K562 (cell line): ENCODE measurements around the gene SLC6A9. TPM values are rescaled to one million over a fixed set of nuclear protein-coding genes. Genes with fewer than 3 reads are reported as not detected.

Experiments used
- ATAC-seq: fragments of 200-7000 bp; cut with Tn5 transposase; 3 replicates; pipeline ENCODE4 v1.9.1; 2020; ENCODE audit warnings: moderate library complexity
- BruUV-seq: library from RNA; stranded (reverse); fragments of 400-500 nt; replicated peaks from 2 replicates; lab custom pipeline; 2021; lab: Mats Ljungman, UMichigan
- CTCF ChIA-PET: fragments of 300-600 bp; formaldehyde crosslinking; extraction: SDS; loops from one replicate; lab custom pipeline; 2021; ENCODE audit warnings: low intra/inter-chr PET ratio; lab: Yijun Ruan, JAX
- POLR2A ChIA-PET: fragments of 300-600, 350-650 bp; sonication (Branson Sonifier 250); formaldehyde crosslinking; extraction: SDS; loops from one replicate; lab custom pipeline; 2021; ENCODE audit warnings: antibody characterized with exemption, inconsistent platforms; lab: Yijun Ruan, JAX
- DNase-seq, 4 experiments: peaks; one replicate each; pipeline versions ENCODE4 v3.0.0 to v3.0.0-alpha.2; 2011 to 2018; ENCODE audit warnings: low spot score in 3 of 4, mixed read lengths in 3 of 4; ENCODE audit errors: extremely low read depth in 1 of 4
- FAIRE-seq: peaks from 2 replicates; lab custom pipeline; 2011; peaks lifted over from hg19 to GRCh38; lab: Jason Lieb, UNC
- H2AFZ ChIP-seq: 2 replicates; pipeline ENCODE4 v1.6.0; 2011; ENCODE audit warnings: low read depth, low read length, control low read depth, inconsistent platforms
- H3K27ac ChIP-seq: fragments of 200-600 bp; 3 replicates; pipeline ENCODE4 v1.8.0; 2011; ENCODE audit warnings: low read depth, mild to moderate bottlenecking, control low read depth, inconsistent platforms, low read length, moderate library complexity, mixed read lengths; ENCODE audit errors: extremely low read depth
- H3K27me3 ChIP-seq, 2 experiments: fragments of 300-600 bp in 1 of 2; 2 replicates in 1 of 2; 3 replicates in 1 of 2; pipeline versions ENCODE4 v1.6.0 to v1.8.0; 2011; ENCODE audit warnings: inconsistent platforms in 2 of 2, low read length in 2 of 2, mild to moderate bottlenecking in 1 of 2, mixed read lengths in 1 of 2, moderate library complexity in 1 of 2; ENCODE audit not compliant: control insufficient read depth in 2 of 2, insufficient read depth in 2 of 2
- H3K36me3 ChIP-seq: fragments of 300-600 bp; 3 replicates; pipeline ENCODE4 v1.8.0; 2011; ENCODE audit warnings: mild to moderate bottlenecking, low read length, inconsistent platforms; ENCODE audit not compliant: control insufficient read depth, insufficient read depth
- H3K4me1 ChIP-seq, 2 experiments: fragments of 200-600 bp in 1 of 2; replicated peaks in 1 of 2; 2 replicates in 1 of 2; 3 replicates in 1 of 2; pipeline versions ENCODE4 v1.5.1 to v1.8.0; 2011; ENCODE audit warnings: inconsistent platforms in 2 of 2, low read length in 2 of 2, mild to moderate bottlenecking in 1 of 2, mixed read lengths in 1 of 2, moderate library complexity in 1 of 2; ENCODE audit not compliant: control insufficient read depth in 2 of 2, insufficient read depth in 2 of 2
- H3K4me2 ChIP-seq: 2 replicates; pipeline ENCODE4 v1.6.1; 2011; ENCODE audit warnings: low read length, control low read depth, inconsistent platforms, mixed read lengths; ENCODE audit not compliant: insufficient read depth
- H3K4me3 ChIP-seq: fragments of 200-600 bp; sonication (generic), shearing (Covaris generic); 2 replicates; pipeline ENCODE4 v1.5.1; 2016; ENCODE audit warnings: control low read depth, inconsistent platforms
- H3K79me2 ChIP-seq: fragments of 200-600 bp; 3 replicates; pipeline ENCODE4 v1.8.0; 2011; ENCODE audit warnings: low read length, inconsistent platforms; ENCODE audit not compliant: control insufficient read depth, insufficient read depth
- H3K9ac ChIP-seq, 2 experiments: 2 replicates each; pipeline versions ENCODE4 v1.6.0 to v1.6.1; 2011; ENCODE audit warnings: low read depth in 2 of 2, low read length in 2 of 2, control low read depth in 1 of 2, inconsistent platforms in 1 of 2, mild to moderate bottlenecking in 1 of 2, mixed read lengths in 1 of 2; ENCODE audit not compliant: insufficient read depth in 1 of 2
- H3K9me1 ChIP-seq: one replicate; pipeline ENCODE4 v1.6.0; 2011; ENCODE audit warnings: inconsistent platforms, mild to moderate bottlenecking, low read length, moderate library complexity; ENCODE audit not compliant: control insufficient read depth, insufficient read depth
- H3K9me3 ChIP-seq: replicated peaks from 2 replicates; pipeline ENCODE4 v1.5.1; 2011; ENCODE audit warnings: low read depth, low read length, inconsistent platforms; ENCODE audit not compliant: control insufficient read depth, insufficient read depth
- H4K20me1 ChIP-seq: replicated peaks from 2 replicates; pipeline ENCODE4 v1.6.1; 2011; ENCODE audit warnings: low read length, inconsistent platforms, mixed read lengths; ENCODE audit not compliant: control insufficient read depth, insufficient read depth
- ELF1 ChIP-seq: fragments of 200-800 bp; sonication (Bioruptor generic); IDR thresholded peaks from 2 replicates; pipeline ENCODE4 v1.6.1; 2016; ENCODE audit warnings: missing genetic modification characterization, missing compliant biosample characterization
- ETV5 ChIP-seq: sonication (generic); formaldehyde crosslinking; IDR thresholded peaks from 2 replicates; pipeline ENCODE4 v1.4.0; 2020; ENCODE audit warnings: low read depth, mild to moderate bottlenecking, missing genetic modification reagents
- HDAC6 ChIP-seq: IDR thresholded peaks from 2 replicates; pipeline ENCODE4 v1.6.1; 2012; ENCODE audit warnings: low read depth, mild to moderate bottlenecking, control low read depth, inconsistent platforms, low read length, moderate library complexity
- ILK ChIP-seq: fragments of 450-650 bp; IDR thresholded peaks from 2 replicates; pipeline ENCODE4 v1.6.1; 2016; ENCODE audit warnings: missing genetic modification characterization, low read depth, mild to moderate bottlenecking, missing compliant biosample characterization, moderate library complexity, borderline replicate concordance
- MAFG ChIP-seq: fragments of 450-650 bp; conservative IDR thresholded peaks from 2 replicates; pipeline ENCODE4 v1.6.1; 2016; ENCODE audit warnings: missing genetic modification characterization, missing compliant biosample characterization
- MCM3 ChIP-seq: fragments of 450-650 bp; IDR thresholded peaks from 2 replicates; pipeline ENCODE4 v1.6.1; 2016
- MTA3 ChIP-seq: fragments of 450-650 bp; formaldehyde crosslinking; IDR thresholded peaks from 2 replicates; pipeline ENCODE4 v1.6.1; 2017; ENCODE audit warnings: mild to moderate bottlenecking, borderline replicate concordance
- MYC ChIP-seq, 2 experiments: fragments of 250-450 bp in 1 of 2; sonication (Bioruptor Pico) in 1 of 2; IDR thresholded peaks; 2 replicates each; pipeline versions ENCODE4 v1.5.1 to v1.6.1; 2012 to 2021; ENCODE audit warnings: low read depth in 2 of 2, borderline replicate concordance in 1 of 2, improper control_type of control experiment in 1 of 2, low read length in 1 of 2, mild to moderate bottlenecking in 1 of 2, moderate library complexity in 1 of 2
- NBN ChIP-seq: fragments of 450-650 bp; IDR thresholded peaks from 2 replicates; pipeline ENCODE4 v1.6.1; 2016; ENCODE audit warnings: low read depth, mild to moderate bottlenecking
- NCOA6 ChIP-seq: fragments of 450-650 bp; IDR thresholded peaks from 2 replicates; pipeline ENCODE4 v1.6.1; 2017; ENCODE audit warnings: mild to moderate bottlenecking
- NFIX ChIP-seq: fragments of 250-450 bp; sonication (Bioruptor Pico); IDR thresholded peaks from 2 replicates; pipeline ENCODE4 v1.4.0; 2020; ENCODE audit warnings: low read depth, mild to moderate bottlenecking, moderate library complexity
- PCBP1 ChIP-seq: fragments of 200-400 bp; formaldehyde crosslinking; IDR thresholded peaks from 2 replicates; pipeline ENCODE4 v1.6.1; 2018; ENCODE audit warnings: mild to moderate bottlenecking, low read depth, low read length; ENCODE audit not compliant: poor library complexity, severe bottlenecking
- POLR3G ChIP-seq: IDR thresholded peaks from 2 replicates; pipeline ENCODE4 v1.6.1; 2011; ENCODE audit not compliant: insufficient read length, insufficient replicate concordance; ENCODE audit errors: extremely low read depth
- RFX1 ChIP-seq: fragments of 450-650 bp; IDR thresholded peaks from 2 replicates; pipeline ENCODE4 v1.6.1; 2016; ENCODE audit warnings: mild to moderate bottlenecking, moderate library complexity
- STAT5B ChIP-seq: fragments of 250-450 bp; sonication (Bioruptor Pico); IDR thresholded peaks from 2 replicates; pipeline ENCODE4 v1.8.0; 2021; ENCODE audit warnings: mild to moderate bottlenecking, inconsistent platforms
- ZNF282 ChIP-seq: sonication (generic); formaldehyde crosslinking; IDR thresholded peaks from 2 replicates; pipeline ENCODE4 v1.8.1; 2023; ENCODE audit warnings: missing genetic modification reagents
- ZZZ3 ChIP-seq: fragments of 450-650 bp; IDR thresholded peaks from 2 replicates; pipeline ENCODE4 v1.6.1; 2016; ENCODE audit warnings: antibody characterized with exemption, mild to moderate bottlenecking, moderate library complexity
- WGBS: fragments of 100-300 bp; shearing (Covaris generic); methylation state at CpG from one replicate; pipeline ENCODE4 v1.1.6; 2016; ENCODE audit warnings: low coverage, mixed read lengths; ENCODE audit not compliant: insufficient coverage; ENCODE audit errors: missing lambda C conversion rate; 5-methylcytosine and 5-hydroxymethylcytosine counted together
- in situ Hi-C: fragments of 300-500 bp; cut with MboI; formaldehyde crosslinking; loops from 4 replicates; pipeline ENCODE4 v1.15.0; 2018; ENCODE audit warnings: inconsistent platforms, mixed read lengths
- intact Hi-C: fragments of 100-400 bp; cut with micrococcal nuclease; formaldehyde crosslinking; loops from 2 replicates; pipeline ENCODE4 v1.14.2; 2022
- polyA plus RNA-seq, 8 experiments: library from polyadenylated mRNA; depleted of rRNA in 4 of 8; stranded (reverse) in 5 of 8; unstranded in 3 of 8; fragments of >200 nt; fragmentation: Nextera tagmentation in 2 of 8; fragmentation: Illumina TruSeq in 1 of 8; extraction: Ambion mirVana in 2 of 8; extraction: Trizol in 1 of 8; gene quantifications; 2 replicates each; pipeline versions ENCODE4 v1.2.1 to v1.2.3, GENCODE V29; 2011 to 2014; ENCODE audit warnings: inconsistent platforms in 1 of 8, missing spikeins in 1 of 8
- total RNA-seq, 7 experiments: library from RNA; depleted of rRNA in 6 of 7; stranded (reverse); fragments of >200 nt in 6 of 7; fragmentation: Illumina TruSeq in 2 of 7; extraction: Trizol in 2 of 7; gene quantifications; 2 replicates each; pipeline versions ENCODE4 v1.2.1 to v1.2.3, GENCODE V29; 2011 to 2021; ENCODE audit warnings: low replicate concordance in 1 of 7

The SLC6A9 gene
- total and polyA plus RNA-seq, 9 of the 15 experiments (the other 6 are each of a cell fraction or from before 2014, with no cell fraction given): 0.17 to 18.7 (median 2.9) TPM

- no peak for ATAC-seq
- ChIA-PET POLR2A (interaction anchor here (0.7 to 2.6 kb wide), 4 partner anchors 14 to 671 kb away, joined by 3 to 13 read pairs (median 4); partner anchors contain the start of gene SLC6A9), CTCF (no interaction called here)
- Histone ChIP-seq H2AFZ (no peak overlapping the region), H3K9me3 (no peaks in the 10 kb centered on the region), H3K9me1 (no peaks in the 10 kb centered on the region), H3K36me3 (no peaks in the 10 kb centered on the region), H3K79me2 (no peaks in the 10 kb centered on the region), H3K4me2 (no peak overlapping the region), H3K4me3 (no peak overlapping the region), H3K4me1 (peaks cover 10 to 26% of the 10 kb centered on the region in 2 experiments; a peak in 4 of 5 replicates), H3K27ac (no peak overlapping the region), H3K27me3 (no peaks in the 10 kb centered on the region), H4K20me1 (no peaks in the 10 kb centered on the region), H3K9ac (no peak overlapping the region)
- no TSS peak for BruUV-seq
- no peak for DNase-seq
- intact Hi-C loops: no loop called here
- in situ Hi-C loops: no loop called here
- TF ChIP-seq NFIX (no peak), RFX1 (peak; percentile 85), MTA3 (no peak)
- WGBS: 55% methylated on average over 3 of the region's 3 CpGs
- FAIRE-seq: no peak
These were observed 19.0 kb upstream of the SLC6A9 start for GRCh38 chr1:44050261-44050660.

GRCh38 chr1:44049839-44050238, 18.6 kb upstream of the SLC6A9 start:
- no TSS peak for BruUV-seq
- no peaks in the 10 kb centered on the region for H3K79me2 ChIP-seq
- H3K9me1 ChIP-seq: no peaks in the 10 kb centered on the region
- H3K36me3 ChIP-seq: no peaks in the 10 kb centered on the region
- H3K9ac ChIP-seq: no peak overlapping the region
- H3K27ac ChIP-seq: no peak overlapping the region
- in situ Hi-C loops: loop anchor here (5.0 kb wide), 1 partner anchor 523 kb away; no protein-coding TSS in a partner anchor
- ATAC-seq (no peak), FAIRE-seq (no peak), DNase-seq (no peak)
- H3K4me1 ChIP-seq: peaks cover 10 to 30% of the 10 kb centered on the region in 2 experiments; a peak in 4 of 5 replicates
- H2AFZ ChIP-seq: no peak overlapping the region
- 34% methylated on average over 2 of the region's 2 CpGs for WGBS
- POLR2A ChIA-PET: interaction anchor here (1.1 to 2.6 kb wide), 3 partner anchors 14 to 672 kb away, joined by 3 to 13 read pairs (median 5); partner anchors contain the start of gene SLC6A9
- CTCF ChIA-PET: no interaction called here
- intact Hi-C loops: loop anchor here (2.0 to 5.0 kb wide), 3 partner anchors 55 to 823 kb away; partner anchors contain the start of gene ARTN
- no peaks in the 10 kb centered on the region for H3K27me3 ChIP-seq
- no peaks in the 10 kb centered on the region for H4K20me1 ChIP-seq
- no peaks in the 10 kb centered on the region for H3K9me3 ChIP-seq
- no peak overlapping the region for H3K4me2 ChIP-seq
- no peak overlapping the region for H3K4me3 ChIP-seq
- TF ChIP-seq ELF1 (tag): no peak
- no peak for TF ChIP-seq NCOA6
- no peak for TF ChIP-seq MAFG (tag)
- TF ChIP-seq NBN: no peak
- no peak for TF ChIP-seq HDAC6
- TF ChIP-seq ZZZ3: no peak
- TF ChIP-seq MYC (IDR thresholded peaks at IDR 0.05; ENCODE audit: low read depth, low read length): no peak
- TF ChIP-seq MYC (CRISPR knock-in tag; IDR thresholded peaks at IDR 0.05; ENCODE audit: borderline replicate concordance, low read depth): no peak
- TF ChIP-seq ZNF282 (CRISPR knock-in tag): no peak
- TF ChIP-seq STAT5B: no peak
- no peak for TF ChIP-seq MCM3
- no peak for TF ChIP-seq PCBP1
- TF ChIP-seq ETV5 (CRISPR knock-in tag): no peak
- TF ChIP-seq ILK (tag): no peak
- TF ChIP-seq POLR3G: no peak
